HepG2 (cell line): Measurements from ENCODE around the gene YBX2. TPM values are rescaled to one million over a fixed set of nuclear protein-coding genes. Genes with fewer than 3 reads are reported as not detected.

ENCODE experiments used
- ARNT2 ChIP-seq: sonication (generic); formaldehyde crosslinking; IDR thresholded peaks from 2 replicates; pipeline ENCODE4 v1.8.0; 2022; ENCODE audit warnings: mild to moderate bottlenecking, low read depth, missing genetic modification reagents, moderate library complexity
- BORCS8-MEF2B ChIP-seq: sonication (generic); formaldehyde crosslinking; IDR thresholded peaks from 2 replicates; pipeline ENCODE4 v1.8.0; 2022; ENCODE audit warnings: mild to moderate bottlenecking, missing genetic modification reagents
- MXD1 ChIP-seq: sonication (generic); formaldehyde crosslinking; IDR thresholded peaks from 2 replicates; pipeline ENCODE4 v1.4.0; 2020; ENCODE audit warnings: mild to moderate bottlenecking, missing genetic modification reagents
- PAXIP1 ChIP-seq: sonication (generic); formaldehyde crosslinking; conservative IDR thresholded peaks from 2 replicates; pipeline ENCODE4 v1.4.0; 2020; ENCODE audit warnings: mild to moderate bottlenecking, missing genetic modification reagents, moderate library complexity
- ZNF142 ChIP-seq: sonication (generic); formaldehyde crosslinking; IDR thresholded peaks from 2 replicates; pipeline ENCODE4 v1.4.0; 2020; ENCODE audit warnings: missing genetic modification reagents
- ZNF205 ChIP-seq: IDR thresholded peaks from 2 replicates; pipeline ENCODE4 v1.6.1; 2018; ENCODE audit warnings: missing biosample characterization, missing genetic modification reagents
- ZNF362 ChIP-seq: sonication (generic); formaldehyde crosslinking; IDR thresholded peaks from 2 replicates; pipeline ENCODE4 v1.4.0; 2020; ENCODE audit warnings: missing genetic modification reagents, mild to moderate bottlenecking, borderline replicate concordance
- ZNF367 ChIP-seq: sonication (generic); formaldehyde crosslinking; IDR thresholded peaks from 2 replicates; pipeline ENCODE4 v1.4.0; 2020; ENCODE audit warnings: missing genetic modification reagents, borderline replicate concordance
- ZNF564 ChIP-seq: sonication (generic); formaldehyde crosslinking; IDR thresholded peaks from 2 replicates; pipeline ENCODE4 v1.8.1; 2023; ENCODE audit warnings: mild to moderate bottlenecking, missing genetic modification reagents
- ZNF607 ChIP-seq: sonication (generic); formaldehyde crosslinking; IDR thresholded peaks from 2 replicates; pipeline ENCODE4 v1.5.1; 2020; ENCODE audit warnings: missing genetic modification reagents, mild to moderate bottlenecking, borderline replicate concordance
- ZNF784 ChIP-seq: sonication (generic); formaldehyde crosslinking; IDR thresholded peaks from 2 replicates; pipeline ENCODE4 v1.5.1; 2020; ENCODE audit warnings: missing genetic modification reagents, mild to moderate bottlenecking, borderline replicate concordance
- polyA plus RNA-seq, 8 experiments: library from polyadenylated mRNA; depleted of rRNA in 3 of 8; stranded (reverse) in 7 of 8; unstranded in 1 of 8; fragments of >200 nt; fragmentation: Illumina TruSeq in 4 of 8; extraction: Trizol in 4 of 8; gene quantifications; 2 replicates each; pipeline versions ENCODE4 v1.2.1 to v1.2.3, GENCODE V29; 2011 to 2016; ENCODE audit warnings: low read depth in 4 of 8, missing spikeins in 1 of 8, mixed read lengths in 1 of 8; ENCODE audit not compliant: insufficient read depth in 1 of 8
- total RNA-seq, 5 experiments: library from RNA; depleted of rRNA; stranded (reverse); fragments of >200 nt; fragmentation: Illumina TruSeq; extraction: Trizol; gene quantifications; 2 replicates each; pipeline ENCODE4 v1.2.3, GENCODE V29; 2016; ENCODE audit warnings: low read depth in 1 of 5

Gene YBX2
- total and polyA plus RNA-seq, 2 of the 13 experiments (the other 11 are each of a cell fraction or from before 2014, with no cell fraction given) = 0.12 to 0.22 TPM

GRCh38 chr17:7258731-7259554 lies 35.5 kb downstream of the YBX2 start (continued):
- peak; percentile 91 for TF ChIP-seq PAXIP1 (CRISPR knock-in tag)
- TF ChIP-seq ZNF607 (CRISPR knock-in tag) = peak; percentile 32; the same call in 1 of the 2 replicates
- no peak for TF ChIP-seq ZNF142 (CRISPR knock-in tag)
- TF ChIP-seq ZNF205 (CRISPR knock-in tag) = peak; percentile 40; the same call in 1 of the 2 replicates
- no peak for TF ChIP-seq ZNF362 (CRISPR knock-in tag)
- no peak for TF ChIP-seq ZNF367 (CRISPR knock-in tag)
- no peak for TF ChIP-seq ARNT2 (CRISPR knock-in tag)
- peak; percentile 28; the same call in 1 of the 2 replicates for TF ChIP-seq BORCS8-MEF2B (CRISPR knock-in tag)
- TF ChIP-seq MXD1 (CRISPR knock-in tag) = peak; percentile 74; the same call in 1 of the 2 replicates
- peak; percentile 85 for TF ChIP-seq ZNF784 (CRISPR knock-in tag)
- TF ChIP-seq ZNF564 = no peak
